HG02885 (cell line): ENCODE measurements around the gene BEST4.
"Not testable (repeated sequence)": the region's sequence is repeated elsewhere in the genome, so short reads cannot be mapped to it uniquely, and the experiment has no call there.

Experiments used
- ATAC-seq: cut with Tn5 transposase; IDR thresholded peaks from one replicate; pipeline ENCODE4 v1.9.1; 2021; ENCODE audit warnings: mild to moderate bottlenecking; ENCODE audit not compliant: unreplicated experiment, poor library complexity

The BEST4 gene

DNA sequence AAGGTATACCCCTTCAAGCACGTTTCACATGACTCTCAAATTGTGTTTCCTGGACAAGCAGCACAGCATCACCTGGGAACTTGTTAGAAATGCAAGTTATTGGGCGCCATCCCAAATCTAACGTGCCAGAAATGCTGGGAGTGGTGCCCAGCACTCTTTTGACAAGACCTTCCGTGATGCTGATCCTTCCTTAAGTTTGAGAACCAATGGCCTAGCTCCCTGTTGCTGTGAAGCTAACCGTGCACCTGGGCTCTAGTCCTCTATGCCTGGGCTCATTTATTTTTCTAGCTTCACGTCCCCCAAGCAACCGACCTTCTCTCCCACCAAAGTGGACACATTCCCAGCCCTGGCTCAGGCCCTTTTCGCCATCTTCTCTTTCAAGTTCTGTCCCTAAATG lies 4.3 kb downstream of the BEST4 start:
- no peak for ATAC-seq

GRCh38 chr1:44780583-44781121 lies 7.3 kb downstream of the BEST4 start:
- ATAC-seq, result no peak

GRCh38 chr1:44778705-44779576 lies 9.0 kb downstream of the BEST4 start:
- ATAC-seq, result no peak

DNA sequence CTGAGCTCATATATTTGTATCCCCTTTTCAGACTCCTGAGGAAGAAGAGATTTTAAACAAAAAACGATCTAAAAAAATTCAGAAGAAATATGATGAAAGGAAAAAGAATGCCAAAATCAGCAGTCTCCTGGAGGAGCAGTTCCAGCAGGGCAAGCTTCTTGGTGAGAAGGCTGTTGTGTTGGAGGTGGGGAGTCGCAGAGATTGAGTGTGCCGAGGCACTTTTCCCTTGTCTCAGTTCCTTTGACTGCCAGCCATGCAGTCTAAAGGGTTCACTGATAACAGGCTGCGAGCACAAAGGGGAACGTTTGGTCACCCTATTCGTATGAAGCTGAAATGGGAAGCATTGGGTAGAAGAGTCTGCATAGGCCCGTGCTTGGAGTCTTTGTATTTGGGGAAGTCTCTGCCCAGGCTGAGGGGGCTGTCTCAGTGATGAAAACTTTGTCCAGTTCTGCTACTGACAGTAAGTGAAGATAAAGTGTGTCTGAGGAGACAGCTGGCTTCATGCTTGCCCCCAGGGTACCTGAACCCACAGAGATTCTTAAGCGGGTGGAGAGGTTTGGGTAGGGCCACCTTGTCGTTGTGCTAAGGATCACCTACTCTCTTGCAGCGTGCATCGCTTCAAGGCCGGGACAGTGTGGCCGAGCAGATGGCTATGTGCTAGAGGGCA lies 9.9 kb downstream of the BEST4 start:
- no peak for ATAC-seq

- ATAC-seq, result no peak
These were observed 10.4 kb downstream of the BEST4 start for GRCh38 chr1:44777547-44777946.

DNA sequence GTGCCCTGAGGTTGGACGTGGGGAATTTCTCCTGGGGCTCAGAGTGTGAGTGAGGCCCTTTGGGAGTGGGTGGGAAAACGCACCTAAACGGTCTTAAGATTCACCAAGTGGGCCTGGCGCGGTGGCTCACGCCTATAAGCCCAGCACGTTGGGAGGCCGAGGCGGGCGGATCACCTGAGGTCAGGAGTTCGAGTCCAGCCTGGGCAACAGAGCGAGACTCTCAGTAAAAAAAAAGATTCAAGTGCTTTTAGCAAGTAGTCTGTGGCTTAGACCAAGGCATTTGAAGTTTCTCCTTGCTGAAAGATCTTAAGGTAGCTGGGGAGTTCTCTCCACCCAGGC lies 11.3 kb downstream of the BEST4 start:
- no peak for ATAC-seq

- ATAC-seq, result peak; percentile 13
These were observed 11.8 kb downstream of the BEST4 start for GRCh38 chr1:44775930-44776729.

DNA sequence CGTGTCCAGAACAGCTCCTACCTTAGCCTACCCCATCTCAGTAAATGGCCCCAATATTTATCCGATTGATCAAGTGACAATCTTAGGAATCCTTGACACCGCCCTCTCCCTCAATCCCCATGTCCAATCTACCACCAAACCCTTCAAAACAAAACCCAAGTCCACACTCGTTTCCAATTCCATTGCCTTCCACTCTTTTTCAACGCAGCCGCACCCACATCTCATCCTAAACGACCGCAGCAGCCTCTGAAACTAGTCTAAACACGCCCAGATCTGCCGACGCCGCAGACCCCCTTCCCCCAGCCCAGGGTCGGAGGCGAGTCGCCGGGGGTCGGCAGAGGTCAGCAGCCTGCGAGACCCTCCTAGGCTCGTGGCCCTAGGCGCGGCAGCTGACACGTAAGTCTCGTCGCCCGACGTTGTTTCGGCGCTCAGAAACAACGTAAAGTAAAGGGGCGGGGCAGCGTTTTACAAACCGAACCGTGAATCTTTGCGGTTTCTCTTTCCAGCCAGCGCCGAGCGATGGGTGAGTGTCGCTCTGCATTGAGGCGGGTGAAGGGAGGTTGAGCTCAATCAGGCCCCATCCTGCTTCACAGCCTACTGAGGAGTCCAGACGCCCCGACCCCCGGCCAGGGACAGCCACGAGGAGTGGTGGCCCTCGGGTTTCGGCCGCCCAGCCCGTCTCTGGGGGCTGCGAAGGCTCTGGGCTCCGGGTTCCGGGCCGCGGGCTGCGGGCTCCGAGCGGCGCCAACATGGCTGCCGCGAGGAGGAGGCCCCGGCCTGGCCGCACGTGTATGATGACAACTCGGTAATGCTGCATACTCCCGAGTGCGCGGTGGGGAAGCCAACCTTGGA lies 12.7 kb downstream of the BEST4 start, which contains the start of gene RPS8:
Gene RPS8 (plus strand): TSS at position 463 of the 852 bp plus-strand sequence. CDS start 57 bp downstream, at position 520.
- peak; percentile 78 for ATAC-seq

DNA sequence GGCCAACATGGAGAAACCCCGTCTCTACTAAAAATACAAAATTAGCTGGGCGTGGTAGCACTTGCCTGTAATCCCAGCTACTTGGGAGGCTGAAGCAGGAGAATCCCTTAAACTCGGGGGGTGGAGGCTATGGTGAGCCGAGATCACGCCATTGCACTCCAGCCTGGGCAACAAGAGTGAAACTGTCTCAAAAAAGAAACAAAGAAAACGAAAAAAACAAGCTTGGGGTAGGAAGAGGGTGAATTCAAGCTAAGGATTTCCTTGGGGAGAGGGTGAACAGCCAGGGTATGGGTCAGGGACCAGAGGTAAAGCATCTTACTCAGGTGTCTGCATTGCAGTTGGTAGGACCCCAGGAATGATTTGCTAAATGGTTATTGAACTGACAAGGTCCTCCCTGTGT lies 21.5 kb downstream of the BEST4 start:
- ATAC-seq, result not testable (repeated sequence)

DNA sequence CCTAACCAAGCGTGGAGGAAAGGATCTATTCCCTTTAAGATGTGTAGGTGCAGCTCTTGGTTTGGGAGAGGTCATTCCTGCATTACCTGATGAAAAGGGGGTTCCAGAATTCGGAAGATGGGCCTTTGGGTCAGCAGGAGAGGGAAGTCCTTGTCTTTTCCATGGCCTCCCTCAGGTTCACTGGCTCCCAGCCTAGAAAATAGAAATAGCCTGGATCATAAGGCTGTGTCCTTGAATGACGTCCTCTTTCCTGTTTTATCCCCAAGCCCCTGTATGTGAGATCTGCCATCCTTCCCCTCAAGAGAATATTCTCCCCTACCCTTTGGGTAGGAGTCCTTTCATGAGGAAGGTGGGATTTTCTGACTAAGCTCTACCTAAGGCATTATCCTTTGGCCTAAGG lies 27.1 kb downstream of the BEST4 start:
- ATAC-seq, result no peak

- no peak for ATAC-seq
These were observed 28.9 kb downstream of the BEST4 start for GRCh38 chr1:44759077-44759476.

DNA sequence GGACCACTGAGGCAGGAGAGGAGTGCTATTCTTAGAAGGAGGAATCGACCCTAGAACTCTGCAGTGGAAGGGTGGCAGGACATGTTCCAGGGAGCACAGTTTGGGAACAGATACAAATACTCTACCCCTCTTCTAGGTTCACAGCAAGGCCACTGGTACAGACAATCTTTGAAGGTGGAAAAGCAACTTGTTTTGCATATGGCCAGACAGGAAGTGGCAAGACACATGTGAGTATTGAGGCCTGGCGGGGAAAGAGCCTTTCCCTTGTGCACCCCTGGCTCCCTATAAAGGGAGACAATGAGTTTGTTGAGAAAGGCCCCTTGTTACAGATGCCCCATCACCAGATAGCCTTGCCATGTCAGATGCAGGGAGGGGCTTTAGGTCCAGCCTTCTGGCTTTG lies 30.6 kb downstream of the BEST4 start:
- ATAC-seq, result no peak

DNA sequence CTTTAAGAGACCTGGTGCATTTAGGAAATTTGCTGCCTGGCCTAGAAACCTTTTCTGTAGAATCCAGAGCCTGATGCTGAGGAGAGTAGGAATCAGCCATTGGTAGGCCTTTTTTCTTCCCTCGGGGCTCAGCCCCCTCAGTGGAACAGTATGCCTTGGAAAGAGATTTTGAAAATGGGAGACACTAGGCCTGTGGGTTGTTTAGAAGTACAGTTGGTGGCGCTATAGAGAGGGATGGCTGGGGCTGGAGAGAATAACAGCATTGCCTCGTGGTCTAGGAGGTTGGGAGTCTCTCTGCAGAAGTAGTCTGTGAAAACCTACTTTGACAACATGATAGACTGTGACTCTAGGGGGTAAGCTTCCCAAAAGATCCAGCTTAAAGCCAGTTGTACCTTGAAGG lies 40.1 kb downstream of the BEST4 start:
- ATAC-seq, result no peak

DNA sequence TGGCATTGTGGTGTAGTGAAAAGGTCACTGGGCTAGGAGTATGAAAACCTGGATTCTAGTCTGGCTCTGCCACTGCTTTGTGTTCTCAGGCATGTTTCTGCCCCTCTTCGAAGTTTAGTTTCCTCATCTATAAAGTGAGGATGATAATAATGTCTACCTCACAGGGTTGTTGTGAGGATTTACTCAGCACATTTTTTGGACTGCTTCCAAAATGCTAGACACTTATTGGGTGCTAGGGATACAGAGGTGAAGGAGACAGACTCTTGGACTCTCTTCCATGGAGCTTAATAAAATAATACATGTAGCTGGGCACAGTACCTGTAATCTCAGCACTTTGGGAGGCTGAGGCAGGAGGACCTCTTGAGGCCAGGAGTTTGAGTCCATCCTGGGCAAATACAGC lies 44.8 kb downstream of the BEST4 start:
- no peak for ATAC-seq

GRCh38 chr1:44740179-44740617 lies 47.8 kb downstream of the BEST4 start:
- peak; percentile 17 for ATAC-seq

DNA sequence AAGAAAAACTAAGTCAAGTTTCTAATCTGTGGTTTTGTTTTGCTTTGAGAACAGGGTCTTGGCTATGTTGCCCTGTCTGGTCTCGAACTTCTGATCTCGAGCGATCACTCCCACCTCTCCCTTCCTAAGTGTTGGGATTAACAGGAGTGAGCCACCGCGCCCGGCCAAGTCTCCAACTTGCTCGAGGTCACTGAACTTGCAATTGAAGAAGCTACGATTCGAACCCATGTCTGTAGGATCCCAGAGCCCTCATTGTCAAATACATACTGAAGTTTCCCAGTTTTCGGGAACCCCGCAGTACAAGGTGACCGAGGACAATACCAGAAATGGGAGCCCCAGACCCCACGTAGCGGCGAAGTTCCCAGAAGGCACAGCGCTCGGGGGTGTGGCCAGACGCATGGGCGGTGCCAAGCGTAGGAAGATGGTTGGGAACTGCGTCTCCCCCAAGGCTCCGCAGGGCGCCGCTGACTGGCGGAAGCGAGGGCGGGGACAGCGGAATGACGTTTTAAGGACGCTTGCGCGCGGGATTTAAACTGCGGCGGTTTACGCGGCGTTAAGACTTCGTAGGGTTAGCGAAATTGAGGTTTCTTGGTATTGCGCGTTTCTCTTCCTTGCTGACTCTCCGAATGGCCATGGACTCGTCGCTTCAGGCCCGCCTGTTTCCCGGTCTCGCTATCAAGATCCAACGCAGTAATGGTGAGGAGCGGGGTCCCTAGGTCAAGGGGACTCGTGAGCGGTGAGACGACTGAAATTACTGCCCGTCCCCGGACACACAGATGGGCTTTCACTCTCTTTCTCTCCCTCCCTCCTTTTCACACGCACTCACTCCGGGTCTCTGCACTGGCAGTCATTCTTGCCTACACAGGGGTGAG lies 48.4 kb downstream of the BEST4 start, which contains the start of gene KIF2C:
Gene KIF2C (plus strand): TSS at position 531 of the 872 bp plus-strand sequence. CDS start 96 bp downstream, at position 627.
- ATAC-seq, result peak; percentile 99

GRCh38 chr1:44738953-44739306 lies 49.0 kb downstream of the BEST4 start:
- ATAC-seq, result not testable (repeated sequence)

GRCh38 chr1:44735992-44736391 lies 52.0 kb downstream of the BEST4 start:
- ATAC-seq, result no peak

DNA sequence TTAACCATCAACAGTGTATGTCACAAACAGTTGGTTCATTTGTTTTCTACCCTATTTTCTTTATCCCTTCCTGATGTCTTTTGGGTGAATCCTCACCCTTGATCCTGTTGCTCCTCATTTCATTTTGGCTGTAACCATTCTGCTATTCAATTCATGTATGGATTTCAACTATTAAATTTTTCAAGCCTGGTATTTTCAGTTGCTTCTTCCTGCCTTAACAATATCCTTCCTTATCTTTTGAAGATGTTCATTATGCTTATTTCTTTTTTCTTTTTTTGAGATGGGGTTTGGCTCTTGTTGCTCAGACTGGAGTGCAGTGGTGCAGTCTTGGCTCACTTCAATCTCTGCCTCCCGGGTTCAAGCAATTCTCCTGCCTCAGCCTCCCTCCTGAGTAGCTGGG lies 54.2 kb downstream of the BEST4 start:
- ATAC-seq, result no peak
